ENCODE measurements around the gene PKNOX2. TPM values are rescaled to one million over a fixed set of nuclear protein-coding genes. Genes with fewer than 3 reads are reported as not detected.

The PKNOX2 gene
- total RNA-seq, 1 donor from 2014 or later = 21.5 TPM

- Mint-ChIP-seq H3K9me3 (peaks cover 8% of the 10 kb centered on the region), H3K27ac (ENCODE audit: unreplicated experiment) (no peak overlapping the region), H3K4me3 (no peak overlapping the region), H3K36me3 (ENCODE audit: low read depth) (peaks cover 17% of the 10 kb centered on the region), H3K27me3 (ENCODE audit: low read depth) (no peaks in the 10 kb centered on the region), H3K4me1 (peaks cover 19% of the 10 kb centered on the region)
- TF ChIP-seq, protein P1, sequence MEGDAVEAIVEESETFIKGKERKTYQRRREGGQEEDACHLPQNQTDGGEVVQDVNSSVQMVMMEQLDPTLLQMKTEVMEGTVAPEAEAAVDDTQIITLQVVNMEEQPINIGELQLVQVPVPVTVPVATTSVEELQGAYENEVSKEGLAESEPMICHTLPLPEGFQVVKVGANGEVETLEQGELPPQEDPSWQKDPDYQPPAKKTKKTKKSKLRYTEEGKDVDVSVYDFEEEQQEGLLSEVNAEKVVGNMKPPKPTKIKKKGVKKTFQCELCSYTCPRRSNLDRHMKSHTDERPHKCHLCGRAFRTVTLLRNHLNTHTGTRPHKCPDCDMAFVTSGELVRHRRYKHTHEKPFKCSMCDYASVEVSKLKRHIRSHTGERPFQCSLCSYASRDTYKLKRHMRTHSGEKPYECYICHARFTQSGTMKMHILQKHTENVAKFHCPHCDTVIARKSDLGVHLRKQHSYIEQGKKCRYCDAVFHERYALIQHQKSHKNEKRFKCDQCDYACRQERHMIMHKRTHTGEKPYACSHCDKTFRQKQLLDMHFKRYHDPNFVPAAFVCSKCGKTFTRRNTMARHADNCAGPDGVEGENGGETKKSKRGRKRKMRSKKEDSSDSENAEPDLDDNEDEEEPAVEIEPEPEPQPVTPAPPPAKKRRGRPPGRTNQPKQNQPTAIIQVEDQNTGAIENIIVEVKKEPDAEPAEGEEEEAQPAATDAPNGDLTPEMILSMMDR (conservative IDR thresholded peaks at IDR 0.05) = no peak
- no peak for DNase-seq (ENCODE audit: low read depth, low spot score)
Observed at GRCh38 chr11:125320347-125321076, 156.0 kb downstream of the PKNOX2 start.

DNA sequence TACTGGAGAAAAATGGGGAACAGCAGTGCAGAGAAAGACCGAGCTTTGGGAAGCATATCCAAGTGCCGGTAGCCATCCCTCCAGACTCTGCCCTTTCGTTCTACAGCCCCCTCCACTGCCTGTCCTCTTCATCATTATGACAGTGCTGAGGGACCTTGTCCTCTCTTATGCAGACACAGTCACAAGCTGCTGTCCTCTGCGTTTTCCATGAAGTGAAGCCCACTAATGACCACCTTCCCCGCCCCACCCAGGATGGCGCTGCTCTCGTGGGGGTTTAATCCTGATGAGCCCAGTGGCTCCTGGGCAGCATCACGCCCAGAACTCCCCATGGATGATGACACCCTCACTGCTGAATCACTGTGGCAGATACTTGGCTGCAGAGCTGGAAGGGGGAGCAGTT is 157.7 kb downstream of the PKNOX2 start:
- H3K36me3 Mint-ChIP-seq (ENCODE audit: low read depth) = peaks cover 10% of the 10 kb centered on the region
- peaks cover 31% of the 10 kb centered on the region for H3K4me1 Mint-ChIP-seq
- TF ChIP-seq, protein P1 (conservative IDR thresholded peaks at IDR 0.05) = no peak
- H3K4me3 Mint-ChIP-seq = no peak overlapping the region
- H3K9me3 Mint-ChIP-seq = peaks cover 2% of the 10 kb centered on the region
- H3K27me3 Mint-ChIP-seq (ENCODE audit: low read depth) = no peaks in the 10 kb centered on the region
- DNase-seq (ENCODE audit: low read depth, low spot score) = no peak
- H3K27ac Mint-ChIP-seq (ENCODE audit: unreplicated experiment) = no peak overlapping the region

GRCh38 chr11:125325196-125325595 is 160.6 kb downstream of the PKNOX2 start:
- peaks cover 48% of the 10 kb centered on the region for H3K4me1 Mint-ChIP-seq
- peaks cover 2% of the 10 kb centered on the region for H3K36me3 Mint-ChIP-seq (ENCODE audit: low read depth)
- no peak for DNase-seq (ENCODE audit: low read depth, low spot score)
- H3K9me3 Mint-ChIP-seq = no peaks in the 10 kb centered on the region
- no peak overlapping the region for H3K4me3 Mint-ChIP-seq
- no peak overlapping the region for H3K27ac Mint-ChIP-seq (ENCODE audit: unreplicated experiment)
- TF ChIP-seq, protein P1 (conservative IDR thresholded peaks at IDR 0.05) = no peak
- H3K27me3 Mint-ChIP-seq (ENCODE audit: low read depth) = no peaks in the 10 kb centered on the region

GRCh38 chr11:125326126-125326525 is 161.6 kb downstream of the PKNOX2 start:
- Mint-ChIP-seq H3K4me3 (no peak overlapping the region), H3K4me1 (peaks cover 49% of the 10 kb centered on the region), H3K36me3 (ENCODE audit: low read depth) (peaks cover 2% of the 10 kb centered on the region), H3K27me3 (ENCODE audit: low read depth) (no peaks in the 10 kb centered on the region), H3K9me3 (no peaks in the 10 kb centered on the region), H3K27ac (ENCODE audit: unreplicated experiment) (no peak overlapping the region)
- no peak for DNase-seq (ENCODE audit: low read depth, low spot score)
- TF ChIP-seq, protein P1 (conservative IDR thresholded peaks at IDR 0.05) = no peak

DNA sequence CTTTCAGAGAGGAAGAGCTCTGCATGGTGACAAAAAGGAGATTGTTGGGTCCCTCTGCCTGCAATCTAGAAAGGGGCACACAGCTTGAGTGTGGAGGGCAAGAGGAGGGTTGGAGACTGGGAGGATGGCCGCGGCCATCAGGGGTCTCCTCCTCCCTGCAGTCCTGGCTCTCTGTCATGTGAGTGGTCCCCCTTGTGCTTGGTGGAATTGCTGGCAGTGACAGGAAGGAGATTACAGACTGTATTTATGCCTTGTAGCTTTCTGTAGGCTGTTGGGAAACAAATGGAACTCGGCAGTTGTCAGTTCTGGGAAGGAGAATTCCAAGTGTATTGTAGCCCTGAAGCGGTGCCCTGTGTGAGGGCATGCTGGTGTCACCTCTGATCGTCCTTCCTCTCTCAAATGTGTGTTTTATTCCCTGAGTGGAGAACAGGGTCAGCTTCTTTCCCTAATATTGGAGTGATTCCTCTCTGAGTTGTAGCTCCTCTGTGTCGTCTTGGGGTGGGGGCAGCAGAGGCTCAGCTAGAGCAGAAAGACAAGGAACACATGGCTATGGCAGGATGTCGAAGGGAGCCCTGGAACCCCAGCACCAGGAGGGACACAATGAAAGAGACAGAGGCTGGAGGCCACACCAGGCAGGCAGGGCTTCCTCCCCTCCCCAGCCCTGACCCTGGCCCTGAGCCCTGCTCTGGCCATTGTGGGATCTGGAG is 163.1 kb downstream of the PKNOX2 start:
- H3K27ac Mint-ChIP-seq (ENCODE audit: unreplicated experiment) = peak overlapping the region; percentile 47
- no peak overlapping the region for H3K4me3 Mint-ChIP-seq
- H3K36me3 Mint-ChIP-seq (ENCODE audit: low read depth) = peaks cover 2% of the 10 kb centered on the region
- H3K4me1 Mint-ChIP-seq = peaks cover 62% of the 10 kb centered on the region
- TF ChIP-seq, protein P1 (conservative IDR thresholded peaks at IDR 0.05) = no peak
- no peak for DNase-seq (ENCODE audit: low read depth, low spot score)
- H3K9me3 Mint-ChIP-seq = no peaks in the 10 kb centered on the region
- no peaks in the 10 kb centered on the region for H3K27me3 Mint-ChIP-seq (ENCODE audit: low read depth)
